ENCODE measurements around the gene PPP1R36. TPM values are rescaled to one million over a fixed set of nuclear protein-coding genes. Genes with fewer than 3 reads are reported as not detected.

PPP1R36 gene
- total RNA-seq, 1 experiment from 2014 or later = not detected

DNA sequence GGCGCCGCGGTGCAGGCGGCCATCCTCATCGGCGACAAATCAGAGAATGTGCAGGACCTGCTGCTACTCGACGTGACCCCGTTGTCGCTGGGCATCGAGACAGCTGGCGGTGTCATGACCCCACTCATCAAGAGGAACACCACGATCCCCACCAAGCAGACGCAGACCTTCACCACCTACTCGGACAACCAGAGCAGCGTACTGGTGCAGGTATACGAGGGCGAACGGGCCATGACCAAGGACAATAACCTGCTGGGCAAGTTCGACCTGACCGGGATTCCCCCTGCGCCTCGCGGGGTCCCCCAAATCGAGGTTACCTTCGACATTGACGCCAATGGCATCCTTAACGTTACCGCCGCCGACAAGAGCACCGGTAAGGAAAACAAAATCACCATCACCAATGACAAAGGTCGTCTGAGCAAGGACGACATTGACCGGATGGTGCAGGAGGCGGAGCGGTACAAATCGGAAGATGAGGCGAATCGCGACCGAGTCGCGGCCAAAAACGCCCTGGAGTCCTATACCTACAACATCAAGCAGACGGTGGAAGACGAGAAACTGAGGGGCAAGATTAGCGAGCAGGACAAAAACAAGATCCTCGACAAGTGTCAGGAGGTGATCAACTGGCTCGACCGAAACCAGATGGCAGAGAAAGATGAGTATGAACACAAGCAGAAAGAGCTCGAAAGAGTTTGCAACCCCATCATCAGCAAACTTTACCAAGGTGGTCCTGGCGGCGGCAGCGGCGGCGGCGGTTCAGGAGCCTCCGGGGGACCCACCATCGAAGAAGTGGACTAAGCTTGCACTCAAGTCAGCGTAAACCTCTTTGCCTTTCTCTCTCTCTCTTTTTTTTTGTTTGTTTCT, 7.6 kb upstream of the PPP1R36 start:
- no peaks in the 10 kb centered on the region for H3K27me3 ChIP-seq (ENCODE audit: insufficient read depth, low read depth)
- H3K4me1 ChIP-seq (replicated peaks; ENCODE audit: insufficient read depth) = peaks cover 25% of the 10 kb centered on the region
- no peak overlapping the region for H3K4me3 ChIP-seq
- POLR2A ChIA-PET (ENCODE audit: unreplicated experiment) = interaction anchor here (0.6 kb wide), 1 partner anchor 364 kb away, joined by 9 read pairs; no protein-coding TSS in a partner anchor
- CTCF ChIA-PET = no interaction called here
- no peak overlapping the region for H3K27ac ChIP-seq
- H2AFZ ChIP-seq = no peak overlapping the region
- BruUV-seq (replicated peaks) = no TSS peak
- intact Hi-C loops (cut with micrococcal nuclease; ENCODE audit: unreplicated experiment) = loop anchor here (2.0 to 10.0 kb wide), 3 partner anchors 215 to 353 kb away; no protein-coding TSS in a partner anchor
- no peaks in the 10 kb centered on the region for H3K36me3 ChIP-seq (ENCODE audit: low read depth)
- no peaks in the 10 kb centered on the region for H3K9me2 ChIP-seq (ENCODE audit: insufficient read depth)
- DNase-seq = no peak
- H3K4me2 ChIP-seq = 0 out of 2 replicates have a peak overlapping the region, but pooled peaks have one; percentile 25
- peaks cover 20% of the 10 kb centered on the region; the same call in 1 of the 2 replicates for H3F3A ChIP-seq (ENCODE audit: insufficient read depth, low read depth)
- no peaks in the 10 kb centered on the region for H3K9me3 ChIP-seq (ENCODE audit: insufficient read depth, low read depth)
- no peaks in the 10 kb centered on the region for H3K79me2 ChIP-seq (ENCODE audit: low read depth)
- TF ChIP-seq CTCF (conservative IDR thresholded peaks at IDR 0.05) (no peak), EZH2 (IDR thresholded peaks at IDR 0.05; ENCODE audit: low read depth) (no peak)
- no peaks in the 10 kb centered on the region for H4K20me1 ChIP-seq (ENCODE audit: insufficient read depth)

DNA sequence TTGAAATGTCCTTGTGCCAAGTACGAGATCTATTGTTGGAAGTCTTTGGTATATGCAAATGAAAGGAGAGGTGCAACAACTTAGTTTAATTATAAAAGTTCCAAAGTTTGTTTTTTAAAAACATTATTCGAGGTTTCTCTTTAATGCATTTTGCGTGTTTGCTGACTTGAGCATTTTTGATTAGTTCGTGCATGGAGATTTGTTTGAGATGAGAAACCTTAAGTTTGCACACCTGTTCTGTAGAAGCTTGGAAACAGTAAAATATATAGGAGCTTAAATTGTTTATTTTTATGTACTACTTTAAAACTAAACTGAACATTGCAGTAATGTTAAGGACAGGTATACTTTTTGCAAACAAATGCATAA, 6.9 kb upstream of the PPP1R36 start:
- H3K9me3 ChIP-seq (ENCODE audit: insufficient read depth, low read depth) = no peaks in the 10 kb centered on the region
- H3K9me2 ChIP-seq (ENCODE audit: insufficient read depth) = no peaks in the 10 kb centered on the region
- DNase-seq = no peak
- intact Hi-C loops (cut with micrococcal nuclease; ENCODE audit: unreplicated experiment) = loop anchor here (10.0 kb wide), 1 partner anchor 352 kb away; no protein-coding TSS in a partner anchor
- H3K27me3 ChIP-seq (ENCODE audit: insufficient read depth, low read depth) = no peaks in the 10 kb centered on the region
- no peaks in the 10 kb centered on the region for H3K79me2 ChIP-seq (ENCODE audit: low read depth)
- no peaks in the 10 kb centered on the region for H3K36me3 ChIP-seq (ENCODE audit: low read depth)
- CTCF ChIA-PET = interaction anchor here (0.5 kb wide), 1 partner anchor 199 kb away, joined by 3 read pairs; no protein-coding TSS in a partner anchor
- no peak overlapping the region for H3K4me3 ChIP-seq
- no TSS peak for BruUV-seq (replicated peaks)
- H3K4me2 ChIP-seq = peak overlapping the region; percentile 25; the same call in 1 of the 2 replicates
- no peak overlapping the region for H2AFZ ChIP-seq
- TF ChIP-seq CTCF (conservative IDR thresholded peaks at IDR 0.05) = no peak
- no peak for TF ChIP-seq EZH2 (IDR thresholded peaks at IDR 0.05; ENCODE audit: low read depth)
- POLR2A ChIA-PET (ENCODE audit: unreplicated experiment) = interaction anchor here (0.6 kb wide), 1 partner anchor 363 kb away, joined by 9 read pairs; no protein-coding TSS in a partner anchor
- H3F3A ChIP-seq (ENCODE audit: insufficient read depth, low read depth) = peaks cover 17% of the 10 kb centered on the region; the same call in 1 of the 2 replicates
- H4K20me1 ChIP-seq (ENCODE audit: insufficient read depth) = no peaks in the 10 kb centered on the region
- H3K27ac ChIP-seq = no peak overlapping the region
- peaks cover 23% of the 10 kb centered on the region for H3K4me1 ChIP-seq (replicated peaks; ENCODE audit: insufficient read depth)

DNA sequence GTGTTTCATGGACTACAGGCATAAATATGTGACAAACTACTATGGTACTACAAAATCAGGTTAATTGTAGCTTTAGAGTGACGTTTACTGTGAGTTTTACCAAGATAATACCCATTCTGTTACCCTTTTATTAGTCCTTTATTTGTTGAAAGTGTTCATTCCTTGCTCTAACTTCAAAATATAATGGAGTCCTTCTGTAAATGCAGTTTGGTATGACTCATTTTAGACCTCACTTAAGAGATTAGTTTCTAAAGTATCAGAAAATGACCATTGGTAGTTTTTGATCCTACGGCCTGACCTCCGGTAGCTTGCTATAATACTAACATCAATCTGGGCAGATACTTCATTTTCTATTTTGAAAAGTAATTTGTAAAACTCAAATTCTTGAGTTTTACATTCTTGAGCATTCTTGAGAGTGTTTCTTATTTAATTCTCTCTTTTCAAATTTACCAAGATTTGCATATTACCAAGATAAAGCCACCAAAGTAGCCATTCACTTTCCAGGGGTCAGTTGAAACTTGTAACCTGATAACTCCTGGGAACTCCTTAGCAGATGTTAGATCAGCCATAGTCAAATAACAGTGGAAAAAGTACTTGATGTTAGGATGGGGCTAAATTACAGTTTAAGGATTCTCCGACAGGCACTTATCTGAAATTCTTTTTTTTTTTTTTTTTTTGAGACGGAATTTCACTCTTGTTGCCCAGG, 5.0 kb upstream of the PPP1R36 start:
- CTCF ChIA-PET = no interaction called here
- intact Hi-C loops (cut with micrococcal nuclease; ENCODE audit: unreplicated experiment) = loop anchor here (10.0 kb wide), 1 partner anchor 350 kb away; no protein-coding TSS in a partner anchor
- H3K4me2 ChIP-seq = no peak overlapping the region

More for the DNA sequence above, 5.0 kb upstream of the PPP1R36 start:
- H4K20me1 ChIP-seq (ENCODE audit: insufficient read depth) = no peaks in the 10 kb centered on the region
- H2AFZ ChIP-seq = no peak overlapping the region
- no TSS peak for BruUV-seq (replicated peaks)
- H3K36me3 ChIP-seq (ENCODE audit: low read depth) = no peaks in the 10 kb centered on the region
- no peaks in the 10 kb centered on the region for H3K27me3 ChIP-seq (ENCODE audit: insufficient read depth, low read depth)
- no peaks in the 10 kb centered on the region for H3K79me2 ChIP-seq (ENCODE audit: low read depth)
- peaks cover 16% of the 10 kb centered on the region; the same call in 1 of the 2 replicates for H3F3A ChIP-seq (ENCODE audit: insufficient read depth, low read depth)
- H3K4me1 ChIP-seq (replicated peaks; ENCODE audit: insufficient read depth) = peaks cover 12% of the 10 kb centered on the region; the same call in 1 of the 2 replicates
- DNase-seq = no peak
- no peak overlapping the region for H3K27ac ChIP-seq
- H3K4me3 ChIP-seq = no peak overlapping the region
- no peaks in the 10 kb centered on the region for H3K9me3 ChIP-seq (ENCODE audit: insufficient read depth, low read depth)
- H3K9me2 ChIP-seq (ENCODE audit: insufficient read depth) = no peaks in the 10 kb centered on the region
- POLR2A ChIA-PET (ENCODE audit: unreplicated experiment) = interaction anchor here (0.6 kb wide), 1 partner anchor 94 kb away, joined by 4 read pairs; no protein-coding TSS in a partner anchor
- TF ChIP-seq CTCF (conservative IDR thresholded peaks at IDR 0.05) (no peak), EZH2 (IDR thresholded peaks at IDR 0.05; ENCODE audit: low read depth) (no peak)

All from PC-9 (cell line).